AG10803 (cell line): Measurements from ENCODE around the gene TGM1.
"Not testable (repeated sequence)": the region's sequence is repeated elsewhere in the genome, so short reads cannot be mapped to it uniquely, and the experiment has no call there.

Experiments
- DNase-seq: peaks from one replicate; pipeline ENCODE4 v3.0.0; 2010; ENCODE audit warnings: low read depth
- H3K4me3 ChIP-seq: 2 replicates; pipeline ENCODE4 v1.5.1; 2011; ENCODE audit warnings: mild to moderate bottlenecking, low read length, control low read depth
- CTCF ChIP-seq: conservative IDR thresholded peaks from 2 replicates; pipeline ENCODE4 v1.5.1; 2011; ENCODE audit warnings: mild to moderate bottlenecking, low read length, control low read depth, inconsistent platforms

TGM1 gene

DNA sequence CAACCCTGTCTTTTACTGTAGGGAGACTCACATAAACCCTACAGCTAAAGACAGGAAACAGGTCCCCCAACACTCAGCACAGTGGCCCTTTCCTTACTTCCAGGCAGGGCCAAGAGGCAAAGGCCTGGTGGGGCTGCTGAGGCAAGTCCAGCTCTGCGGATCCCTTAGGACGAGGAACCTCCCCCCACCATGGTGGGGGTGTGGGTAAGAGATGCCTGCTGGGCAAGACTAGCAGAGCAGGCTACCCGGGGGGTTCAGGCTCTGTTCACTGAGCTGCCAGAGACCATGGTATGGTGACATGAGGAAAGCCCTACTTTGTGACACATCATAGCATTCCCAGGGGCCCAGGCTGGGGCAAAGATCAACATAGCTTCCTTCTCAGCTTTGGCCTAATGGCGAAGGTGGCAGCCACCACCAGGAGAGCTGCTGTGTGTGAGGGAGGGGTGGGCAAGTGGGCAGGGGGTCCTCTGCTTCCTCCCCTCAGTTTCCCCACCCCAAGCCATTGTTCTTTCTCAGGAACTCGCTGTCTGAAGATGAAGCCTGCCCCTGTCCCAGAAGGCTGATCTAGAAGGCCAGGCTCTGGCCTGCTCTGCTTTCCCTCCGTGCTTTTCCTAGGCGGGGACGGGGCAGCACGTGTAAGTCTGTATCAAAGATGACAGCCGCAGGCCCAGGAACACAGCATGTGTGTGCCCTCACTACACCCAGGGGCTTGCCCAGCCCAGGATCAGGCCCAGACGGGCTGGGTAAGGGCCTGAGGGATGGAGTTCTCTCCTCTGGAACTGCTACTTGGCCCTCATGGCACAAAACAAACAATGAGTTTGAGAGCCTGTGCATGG is 10.5 kb downstream of the TGM1 start:
- no peak for DNase-seq
- TF ChIP-seq CTCF, result no peak
- H3K4me3 ChIP-seq, result no peak overlapping the region

- peak; percentile 38 for DNase-seq
- no peak overlapping the region for H3K4me3 ChIP-seq
- TF ChIP-seq CTCF, result peak; percentile 33
These were observed 11.1 kb downstream of the TGM1 start for GRCh38 chr14:24251880-24252288.

- TF ChIP-seq CTCF, result no peak
- no peak for DNase-seq
- no peak overlapping the region for H3K4me3 ChIP-seq
These were observed 12.6 kb downstream of the TGM1 start for GRCh38 chr14:24250354-24250753.

- no peak for DNase-seq
- H3K4me3 ChIP-seq, result no peak overlapping the region
- TF ChIP-seq CTCF, result no peak
These were observed 13.6 kb downstream of the TGM1 start for GRCh38 chr14:24249230-24250021.

- H3K4me3 ChIP-seq, result no peak overlapping the region
- TF ChIP-seq CTCF, result no peak
- no peak for DNase-seq
These were observed 15.6 kb downstream of the TGM1 start for GRCh38 chr14:24247422-24247821.

GRCh38 chr14:24246765-24247212 is 16.2 kb downstream of the TGM1 start:
- DNase-seq, result no peak
- TF ChIP-seq CTCF, result no peak
- H3K4me3 ChIP-seq, result no peak overlapping the region

GRCh38 chr14:24245350-24245749 is 17.6 kb downstream of the TGM1 start:
- not testable (repeated sequence) for H3K4me3 ChIP-seq, DNase-seq
